B cell (primary cell): ENCODE data around the gene TRIM60. TPM values are rescaled to one million over a fixed set of nuclear protein-coding genes. Genes with fewer than 3 reads are reported as not detected.
"Not testable (repeated sequence)": the region's sequence is repeated elsewhere in the genome, so short reads cannot be mapped to it uniquely, and the experiment has no call there.

ENCODE experiments used
- ATAC-seq: fragments of 200-7000 bp; cut with Tn5 transposase; one replicate; pipeline ENCODE4 v1.10.0; 2021; ENCODE audit warnings: low read depth, mild to moderate bottlenecking, moderate number of reproducible peaks, moderate library complexity
- CTCF ChIA-PET: fragments of 350-600 bp; sonication (Branson Sonifier 250); formaldehyde crosslinking; loops from one replicate; lab custom pipeline; 2021; ENCODE audit warnings: antibody characterized with exemption, inconsistent platforms; lab: Charles Lee
- POLR2A ChIA-PET: fragments of 350-600 bp; sonication (Branson Sonifier 250); formaldehyde crosslinking; loops from one replicate; lab custom pipeline; 2021; ENCODE audit warnings: antibody characterized with exemption; lab: Charles Lee
- DNase-seq: peaks from one replicate; pipeline ENCODE4 v3.0.0; 2013
- H2AFZ ChIP-seq: 2 replicates; pipeline ENCODE4 v1.6.1; 2012; ENCODE audit warnings: mild to moderate bottlenecking, low read depth, low read length; ENCODE audit not compliant: insufficient read depth, poor library complexity, severe bottlenecking
- H3K27ac ChIP-seq, 2 donors: 1 replicate in 1 of 2; 2 replicates in 1 of 2; pipeline ENCODE4 v1.5.1; 2012 to 2013; ENCODE audit warnings: low read length in 2 of 2, mild to moderate bottlenecking in 2 of 2, moderate library complexity in 1 of 2
- H3K27me3 ChIP-seq, 4 experiments: fragments of 200-600 bp in 1 of 4; sonication (generic) in 1 of 4; replicated peaks in 1 of 4; 1 replicate in 2 of 4; 2 replicates in 2 of 4; pipeline versions ENCODE4 v1.6.1 to v1.7.0; 2013 to 2016; ENCODE audit warnings: low read length in 3 of 4, mild to moderate bottlenecking in 2 of 4, mixed read lengths in 1 of 4, moderate library complexity in 1 of 4; ENCODE audit not compliant: insufficient read depth in 4 of 4, control insufficient read depth in 3 of 4; ENCODE audit errors: control extremely low read depth in 1 of 4
- H3K36me3 ChIP-seq, 2 experiments: replicated peaks in 1 of 2; 1 replicate in 1 of 2; 2 replicates in 1 of 2; pipeline versions ENCODE4 v1.6.1 to v1.7.1; 2013; ENCODE audit warnings: low read length in 1 of 2; ENCODE audit not compliant: insufficient read depth in 2 of 2, control insufficient read depth in 1 of 2; ENCODE audit errors: control extremely low read depth in 1 of 2, extremely low read depth in 1 of 2
- H3K4me1 ChIP-seq, 2 donors: fragments of 200-600 bp in 1 of 2; sonication (generic) in 1 of 2; 1 replicate in 1 of 2; 2 replicates in 1 of 2; pipeline versions ENCODE4 v1.5.1 to v1.6.1; 2013 to 2017; ENCODE audit warnings: low read length in 2 of 2; ENCODE audit not compliant: control insufficient read depth in 2 of 2, insufficient read depth in 2 of 2
- H3K4me2 ChIP-seq: replicated peaks from 2 replicates; pipeline ENCODE3; 2012; ENCODE audit warnings: mild to moderate bottlenecking, low read depth, low read length; ENCODE audit not compliant: poor library complexity, severe bottlenecking
- H3K4me3 ChIP-seq, 5 experiments: fragments of 200-600 bp in 1 of 5; sonication (generic) in 1 of 5; 1 replicate in 3 of 5; 2 replicates in 2 of 5; pipeline versions ENCODE4 v1.5.1 to v1.7.0; 2011 to 2016; ENCODE audit warnings: low read length in 4 of 5, mild to moderate bottlenecking in 4 of 5, low read depth in 2 of 5, control low read depth in 1 of 5, moderate library complexity in 1 of 5; ENCODE audit not compliant: insufficient read depth in 1 of 5; ENCODE audit errors: control extremely low read depth in 1 of 5, extremely low read depth in 1 of 5
- H3K79me2 ChIP-seq: fragments of 200-600 bp; sonication (generic); one replicate; pipeline ENCODE4 v1.6.0; 2016; ENCODE audit warnings: low read length; ENCODE audit not compliant: control insufficient read depth, insufficient read depth
- H3K9ac ChIP-seq: fragments of 200-600 bp; sonication (generic); 2 replicates; pipeline ENCODE4 v1.6.1; 2017; ENCODE audit warnings: mild to moderate bottlenecking, low read length, moderate library complexity
- H3K9me3 ChIP-seq, 3 donors: one replicate each; pipeline versions ENCODE4 v1.6.1 to v1.7.1; 2013; ENCODE audit warnings: low read length in 2 of 3; ENCODE audit not compliant: control insufficient read depth in 2 of 3, insufficient read depth in 1 of 3; ENCODE audit errors: control extremely low read depth in 1 of 3
- H4K20me1 ChIP-seq: 2 replicates; pipeline ENCODE4 v1.6.0; 2012; ENCODE audit warnings: mild to moderate bottlenecking, low read length; ENCODE audit not compliant: insufficient read depth, control insufficient read depth, poor library complexity, severe bottlenecking
- H3K27ac Mint-ChIP-seq: one replicate; pipeline ENCODE4 v1.8.0; 2021; ENCODE audit warnings: mixed read lengths
- H3K27me3 Mint-ChIP-seq: one replicate; pipeline ENCODE4 v1.8.0; 2021; ENCODE audit warnings: mixed read lengths
- H3K4me1 Mint-ChIP-seq: one replicate; pipeline ENCODE4 v1.8.0; 2021; ENCODE audit warnings: mixed read lengths
- H3K4me3 Mint-ChIP-seq: one replicate; pipeline ENCODE4 v1.8.0; 2021; ENCODE audit warnings: mixed read lengths
- H3K9me3 Mint-ChIP-seq: one replicate; pipeline ENCODE4 v1.8.0; 2022; ENCODE audit warnings: mixed read lengths; ENCODE audit not compliant: insufficient read depth
- CTCF ChIP-seq: fragments of 200-600 bp; IDR thresholded peaks from one replicate; pipeline ENCODE4 v1.8.0; 2022; ENCODE audit warnings: antibody characterized with exemption, mild to moderate bottlenecking
- EZH2 ChIP-seq: IDR thresholded peaks from 2 replicates; pipeline ENCODE4 v1.6.1; 2012; ENCODE audit warnings: borderline replicate concordance, low read depth, mild to moderate bottlenecking, moderate library complexity, low read length; ENCODE audit not compliant: insufficient read depth, poor library complexity, severe bottlenecking
- WGBS: methylation state at CpG from one replicate; pipeline ENCODE4 v1.1.5; 2013; ENCODE audit warnings: missing lambda C conversion rate; ENCODE audit not compliant: insufficient coverage; 5-methylcytosine and 5-hydroxymethylcytosine counted together
- intact Hi-C: fragments of 100-400 bp; cut with micrococcal nuclease; formaldehyde crosslinking; loops from one replicate; pipeline ENCODE4 v1.10.0; 2022
- polyA minus RNA-seq: library from RNA; depleted of rRNA, polyadenylated mRNA; stranded (reverse); fragments of >200 nt; gene quantifications from 2 replicates; pipeline ENCODE4 v1.2.3, GENCODE V29; 2012
- polyA plus RNA-seq: library from polyadenylated mRNA; depleted of rRNA; stranded (reverse); fragments of >200 nt; gene quantifications from 2 replicates; pipeline ENCODE4 v1.2.3, GENCODE V29; 2012
- total RNA-seq, 2 donors: library from RNA; stranded (reverse); fragments of 120-200 nt in 1 of 2; gene quantifications; 1 replicate in 1 of 2; 2 replicates in 1 of 2; pipeline versions ENCODE4 v1.2.3 to v1.2.4, GENCODE V29; 2013 to 2022

TRIM60 gene
- total RNA-seq (not detected in 2 replicates), polyA plus RNA-seq (not detected in 2 replicates), polyA minus RNA-seq (not detected in 2 replicates)
- not detected for total RNA-seq (2013)

DNA sequence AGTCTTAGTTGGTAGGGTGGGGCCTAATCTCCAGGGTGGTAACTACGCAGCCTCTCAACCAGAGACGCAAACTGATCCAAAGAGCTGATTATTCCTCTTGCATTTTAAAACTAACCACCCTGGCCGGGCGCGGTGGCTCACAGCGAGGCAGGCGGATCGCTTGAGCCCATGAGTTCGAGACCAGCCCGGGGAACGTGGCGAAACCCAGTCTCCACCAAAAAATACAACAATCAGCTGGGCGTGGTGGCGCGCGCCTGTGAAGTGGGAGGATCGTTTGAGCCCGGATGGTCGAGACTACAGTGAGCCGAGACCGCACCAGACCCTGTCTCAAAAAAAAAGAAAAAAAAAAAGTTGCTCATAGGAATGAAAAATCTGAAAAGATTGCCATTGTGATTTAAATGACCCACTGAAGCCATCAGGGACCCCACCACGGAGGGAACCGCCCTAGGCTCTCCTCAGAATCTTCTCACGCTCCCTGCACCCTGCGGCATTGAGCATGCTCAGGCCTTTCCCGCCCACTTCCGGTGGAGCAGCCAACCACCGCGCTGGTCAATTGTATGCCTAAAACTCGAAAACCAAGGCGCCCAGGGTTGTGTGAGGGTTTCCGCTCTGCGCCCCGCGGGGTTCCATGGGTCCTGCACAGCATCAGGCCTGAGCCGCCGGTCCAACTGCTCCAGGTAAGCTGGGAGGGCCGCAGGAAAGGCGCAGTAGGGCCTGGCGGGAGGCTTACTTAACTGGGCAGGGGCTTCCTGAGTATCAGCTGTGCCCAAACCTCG is at the start of gene TRIM60:
Gene TRIM60, plus strand, starts transcription at position 564 of the 776 bp plus-strand sequence. CDS start 8,074 bp downstream, outside the sequence.
- Histone ChIP-seq H3K9me3 (peaks cover 0 to 11% (median 0%) of the 10 kb centered on the region in 3 donors), H3K4me2 (no peak within 1 kb of the TSS), H3K4me3 (no peak within 1 kb of the TSS), H2AFZ (no peak within 1 kb of the TSS), H4K20me1 (no peaks in the 10 kb centered on the region), H3K36me3 (no peaks in the 10 kb centered on the region), H3K4me1 (no peaks in the 10 kb centered on the region), H3K27me3 (no peaks in the 10 kb centered on the region), H3K27ac (no peak within 1 kb of the TSS), H3K79me2 (no peaks in the 10 kb centered on the region), H3K9ac (no peak within 1 kb of the TSS)
- no peaks in the 10 kb centered on the region for H3K4me1 Mint-ChIP-seq
- H3K9me3 Mint-ChIP-seq, result no peaks in the 10 kb centered on the region
- TF ChIP-seq CTCF, result no peak
- TF ChIP-seq EZH2, result no peak
- peaks cover 10% of the 10 kb centered on the region for H3K27me3 Mint-ChIP-seq
- no peak within 1 kb of the TSS for H3K4me3 Mint-ChIP-seq
- intact Hi-C loops, result no loop called here
- DNase-seq (no peak), ATAC-seq (no peak)
- 95% methylated on average over 27 of the region's 41 CpGs for WGBS
- no peak within 1 kb of the TSS for H3K27ac Mint-ChIP-seq
- ChIA-PET CTCF (no interaction called here), POLR2A (no interaction called here)

DNA sequence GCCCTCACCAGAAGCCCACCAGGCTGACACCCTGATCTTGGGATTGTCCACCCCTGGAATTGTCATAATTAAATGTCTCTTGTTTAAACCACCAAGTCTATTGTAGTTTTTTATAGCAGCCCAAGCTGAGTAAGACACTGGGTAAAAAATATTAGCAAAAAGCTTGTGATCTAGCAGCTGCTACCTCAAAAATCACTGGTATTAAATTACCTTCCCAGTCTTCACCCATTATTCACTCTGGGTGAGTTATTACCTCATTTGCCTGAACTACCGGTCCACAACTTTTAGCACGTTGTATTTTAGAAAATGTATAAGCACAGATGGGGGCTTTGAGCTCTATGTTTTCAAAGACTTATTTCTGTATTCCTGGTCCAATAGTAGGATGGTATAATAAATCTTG is 42.3 kb upstream of the TRIM60 start:
- Histone ChIP-seq H3K27me3 (no peaks in the 10 kb centered on the region), H3K9me3 (no peaks in the 10 kb centered on the region), H3K36me3 (no peaks in the 10 kb centered on the region), H2AFZ (no peak overlapping the region), H3K27ac (no peak overlapping the region), H3K9ac (no peak overlapping the region), H3K4me1 (no peaks in the 10 kb centered on the region), H3K4me2 (no peak overlapping the region), H4K20me1 (no peaks in the 10 kb centered on the region), H3K4me3 (no peak overlapping the region), H3K79me2 (no peaks in the 10 kb centered on the region)
- no peak for DNase-seq
- CTCF ChIA-PET, result no interaction called here
- Mint-ChIP-seq H3K27me3 (peaks cover 13% of the 10 kb centered on the region), H3K27ac (no peak overlapping the region), H3K4me3 (no peak overlapping the region), H3K4me1 (no peaks in the 10 kb centered on the region), H3K9me3 (no peaks in the 10 kb centered on the region)
- WGBS, result no CpG with 5 or more reads among the region's 2 CpGs
- no peak for TF ChIP-seq EZH2
- TF ChIP-seq CTCF, result no peak
- ATAC-seq, result no peak
- POLR2A ChIA-PET, result no interaction called here
- intact Hi-C loops, result no loop called here

DNA sequence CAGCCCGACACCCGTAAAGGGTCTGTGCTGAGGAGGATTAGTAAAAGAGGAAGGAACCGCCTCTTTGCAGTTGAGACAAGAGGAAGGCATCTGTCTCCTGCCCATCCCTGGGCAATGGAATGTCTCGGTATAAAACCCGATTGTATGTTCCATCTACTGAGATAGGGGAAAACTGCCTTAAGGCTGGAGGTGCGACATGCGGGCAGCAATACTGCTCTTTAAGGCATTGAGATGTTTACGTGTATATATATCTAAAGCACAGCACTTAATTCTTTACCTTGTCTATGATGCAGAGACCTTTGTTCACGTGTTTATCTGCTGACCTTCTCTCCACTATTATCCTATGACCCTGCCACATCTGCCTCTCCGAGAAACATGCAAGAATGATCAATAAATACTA is 41.0 kb upstream of the TRIM60 start:
- H3K27ac Mint-ChIP-seq, ATAC-seq, H3K27ac ChIP-seq, CTCF ChIA-PET, H4K20me1 ChIP-seq, H3K79me2 ChIP-seq, POLR2A ChIA-PET, H3K36me3 ChIP-seq, H3K9ac ChIP-seq, H3K9me3 ChIP-seq, DNase-seq, H3K9me3 Mint-ChIP-seq, H2AFZ ChIP-seq, intact Hi-C loops, H3K4me1 Mint-ChIP-seq, H3K4me3 Mint-ChIP-seq, H3K4me3 ChIP-seq, H3K27me3 ChIP-seq, H3K4me2 ChIP-seq, H3K4me1 ChIP-seq: not testable (repeated sequence)
- peaks cover 13% of the 10 kb centered on the region for H3K27me3 Mint-ChIP-seq
- 77% methylated on average over 4 of the region's 10 CpGs for WGBS
